ENCODE measurements around the gene PPP1R16B. TPM values are rescaled to one million over a fixed set of nuclear protein-coding genes. Genes with fewer than 3 reads are reported as not detected.

PPP1R16B gene
- total RNA-seq, 2 donors from 2014 or later = 7.3 to 8.9 TPM

GRCh38 chr20:38842026-38842425 is 36.5 kb downstream of the PPP1R16B start:
- no peak overlapping the region for H3K27ac ChIP-seq
- TF ChIP-seq, protein P1, sequence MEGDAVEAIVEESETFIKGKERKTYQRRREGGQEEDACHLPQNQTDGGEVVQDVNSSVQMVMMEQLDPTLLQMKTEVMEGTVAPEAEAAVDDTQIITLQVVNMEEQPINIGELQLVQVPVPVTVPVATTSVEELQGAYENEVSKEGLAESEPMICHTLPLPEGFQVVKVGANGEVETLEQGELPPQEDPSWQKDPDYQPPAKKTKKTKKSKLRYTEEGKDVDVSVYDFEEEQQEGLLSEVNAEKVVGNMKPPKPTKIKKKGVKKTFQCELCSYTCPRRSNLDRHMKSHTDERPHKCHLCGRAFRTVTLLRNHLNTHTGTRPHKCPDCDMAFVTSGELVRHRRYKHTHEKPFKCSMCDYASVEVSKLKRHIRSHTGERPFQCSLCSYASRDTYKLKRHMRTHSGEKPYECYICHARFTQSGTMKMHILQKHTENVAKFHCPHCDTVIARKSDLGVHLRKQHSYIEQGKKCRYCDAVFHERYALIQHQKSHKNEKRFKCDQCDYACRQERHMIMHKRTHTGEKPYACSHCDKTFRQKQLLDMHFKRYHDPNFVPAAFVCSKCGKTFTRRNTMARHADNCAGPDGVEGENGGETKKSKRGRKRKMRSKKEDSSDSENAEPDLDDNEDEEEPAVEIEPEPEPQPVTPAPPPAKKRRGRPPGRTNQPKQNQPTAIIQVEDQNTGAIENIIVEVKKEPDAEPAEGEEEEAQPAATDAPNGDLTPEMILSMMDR (IDR thresholded peaks at IDR 0.05) = no peak
- no peaks in the 10 kb centered on the region for H3K9me3 ChIP-seq
- no peaks in the 10 kb centered on the region for H3K4me1 ChIP-seq (ENCODE audit: control insufficient read depth in 1 of 2, low read depth in 2 of 2)
- H3K4me3 ChIP-seq = no peak overlapping the region
- ATAC-seq (ENCODE audit: insufficient number of reproducible peaks, low FRiP score, low read depth) (no peak), DNase-seq (ENCODE audit: low spot score) (no peak)
- no peaks in the 10 kb centered on the region for H3K36me3 ChIP-seq
- H3K27me3 ChIP-seq (replicated peaks; ENCODE audit: insufficient read depth) = no peaks in the 10 kb centered on the region

DNA sequence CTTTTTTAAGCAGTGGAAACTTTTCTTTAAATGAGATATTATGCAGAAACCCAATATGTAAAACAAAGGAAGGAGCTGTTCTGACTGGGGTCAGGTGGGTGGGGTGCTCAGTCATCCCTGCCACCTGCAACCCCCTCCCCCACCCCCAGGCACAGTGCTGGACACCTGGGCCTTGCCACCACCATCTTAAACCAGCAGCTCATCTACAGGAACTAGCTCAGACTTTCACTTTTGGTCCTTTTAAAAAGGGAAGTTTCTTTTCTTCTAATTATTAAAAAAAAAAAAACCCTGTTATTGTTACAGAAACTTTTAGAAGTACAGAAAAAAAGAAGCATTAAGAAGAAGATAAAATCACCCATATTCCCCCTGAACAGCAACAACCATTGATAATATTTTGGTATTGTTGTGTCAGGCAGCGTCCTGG is 37.1 kb downstream of the PPP1R16B start:
- TF ChIP-seq, protein P1 (IDR thresholded peaks at IDR 0.05) = no peak
- H3K27ac ChIP-seq = no peak overlapping the region
- no peak for ATAC-seq (ENCODE audit: insufficient number of reproducible peaks, low FRiP score, low read depth)

GRCh38 chr20:38843346-38843745 is 37.8 kb downstream of the PPP1R16B start:
- TF ChIP-seq, protein P1 (IDR thresholded peaks at IDR 0.05) = no peak

More for the DNA sequence above, 37.1 kb downstream of the PPP1R16B start:
- H3K4me3 ChIP-seq = no peak overlapping the region
- no peak for DNase-seq (ENCODE audit: low spot score)
- no peaks in the 10 kb centered on the region for H3K4me1 ChIP-seq (ENCODE audit: control insufficient read depth in 1 of 2, low read depth in 2 of 2)
- no peaks in the 10 kb centered on the region for H3K27me3 ChIP-seq (replicated peaks; ENCODE audit: insufficient read depth)
- H3K36me3 ChIP-seq = no peaks in the 10 kb centered on the region
- H3K9me3 ChIP-seq = no peaks in the 10 kb centered on the region

DNA sequence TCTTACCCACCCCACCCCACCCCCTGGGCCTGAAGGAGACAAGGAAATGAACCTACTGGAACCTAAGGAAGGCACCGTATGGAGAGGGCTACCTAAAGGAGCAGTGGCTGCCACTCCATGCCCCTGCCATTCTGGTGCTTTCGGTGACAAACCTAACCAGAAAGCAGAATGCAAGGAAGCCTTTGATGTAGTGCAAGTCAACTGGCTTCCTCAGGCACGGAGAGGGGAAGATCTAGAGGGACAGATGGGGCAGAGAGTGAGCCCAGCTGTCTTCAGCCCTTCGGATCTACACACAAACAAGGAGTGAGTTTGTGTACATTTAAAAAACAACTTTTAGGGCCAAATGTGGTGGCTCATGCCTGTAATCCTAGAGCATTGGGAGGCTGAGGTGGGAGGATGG is 39.5 kb downstream of the PPP1R16B start:
- Histone ChIP-seq H3K4me1 (ENCODE audit: control insufficient read depth in 1 of 2, low read depth in 2 of 2) (no peaks in the 10 kb centered on the region), H3K36me3 (no peaks in the 10 kb centered on the region), H3K9me3 (no peaks in the 10 kb centered on the region), H3K27ac (no peak overlapping the region), H3K27me3 (replicated peaks; ENCODE audit: insufficient read depth) (no peaks in the 10 kb centered on the region), H3K4me3 (no peak overlapping the region)
- no peak for ATAC-seq (ENCODE audit: insufficient number of reproducible peaks, low FRiP score, low read depth)
- TF ChIP-seq, protein P1 (IDR thresholded peaks at IDR 0.05) = no peak
- no peak for DNase-seq (ENCODE audit: low spot score)

More at GRCh38 chr20:38843346-38843745, 37.8 kb downstream of the PPP1R16B start:
- Histone ChIP-seq H3K9me3 (no peaks in the 10 kb centered on the region), H3K4me3 (no peak overlapping the region), H3K4me1 (ENCODE audit: control insufficient read depth in 1 of 2, low read depth in 2 of 2) (no peaks in the 10 kb centered on the region), H3K27me3 (replicated peaks; ENCODE audit: insufficient read depth) (no peaks in the 10 kb centered on the region), H3K27ac (no peak overlapping the region), H3K36me3 (no peaks in the 10 kb centered on the region)
- no peak for ATAC-seq (ENCODE audit: insufficient number of reproducible peaks, low FRiP score, low read depth)
- no peak for DNase-seq (ENCODE audit: low spot score)

- Histone ChIP-seq H3K4me3 (no peak overlapping the region), H3K4me1 (ENCODE audit: control insufficient read depth in 1 of 2, low read depth in 2 of 2) (no peaks in the 10 kb centered on the region), H3K36me3 (no peaks in the 10 kb centered on the region), H3K9me3 (no peaks in the 10 kb centered on the region), H3K27me3 (replicated peaks; ENCODE audit: insufficient read depth) (no peaks in the 10 kb centered on the region), H3K27ac (no peak overlapping the region)
- DNase-seq (ENCODE audit: low spot score) (no peak), ATAC-seq (ENCODE audit: insufficient number of reproducible peaks, low FRiP score, low read depth) (no peak)
- TF ChIP-seq, protein P1 (IDR thresholded peaks at IDR 0.05) = no peak
Measured at GRCh38 chr20:38847840-38848239, 42.3 kb downstream of the PPP1R16B start.

Measured in thoracic aorta (tissue), 2 donors.